ENCODE data around the gene NCAPG2. TPM values are rescaled to one million over a fixed set of nuclear protein-coding genes. Genes with fewer than 3 reads are reported as not detected.

Gene NCAPG2
- polyA plus RNA-seq, 1 donor from 2014 or later = 8.3 TPM

DNA sequence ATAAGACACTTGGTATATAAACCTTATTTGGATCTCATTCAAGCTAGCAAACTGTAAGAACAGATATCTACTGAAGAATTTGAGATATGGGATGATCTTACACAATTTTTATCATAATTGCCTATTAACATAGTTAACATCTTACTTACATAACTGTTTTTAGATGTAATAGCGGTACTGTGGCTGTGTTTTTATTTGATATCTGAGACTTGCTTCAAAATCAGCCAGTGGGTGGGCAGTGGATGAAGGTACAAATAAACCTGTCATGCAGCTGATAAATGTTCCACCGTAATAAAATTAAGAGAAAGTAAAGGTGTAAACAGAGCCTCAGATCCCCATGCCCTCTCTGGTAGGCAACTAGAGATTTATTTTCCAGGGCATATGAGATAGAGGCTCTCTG, 88.6 kb downstream of the NCAPG2 start:
- no peaks in the 10 kb centered on the region for H3K79me2 ChIP-seq (replicated peaks; ENCODE audit: insufficient read depth, low read length)
- no peaks in the 10 kb centered on the region for H3K36me3 ChIP-seq (ENCODE audit: insufficient read depth, low read length)
- no peaks in the 10 kb centered on the region for H3K9me2 ChIP-seq (ENCODE audit: insufficient read depth, low read length)
- H3K4me3 ChIP-seq (ENCODE audit: low read length) = no peak overlapping the region
- no peaks in the 10 kb centered on the region for H3K27me3 ChIP-seq (ENCODE audit: insufficient read depth, low read depth, low read length)
- H3K27ac ChIP-seq (ENCODE audit: low read length) = no peak overlapping the region
- H2AFZ ChIP-seq (ENCODE audit: low read depth, low read length) = no peak overlapping the region
- no peak overlapping the region for H3K4me2 ChIP-seq (ENCODE audit: low read length)
- H3K9me3 ChIP-seq (ENCODE audit: low read length) = no peaks in the 10 kb centered on the region
- TF ChIP-seq POLR2AphosphoS5 (IDR thresholded peaks at IDR 0.05) (no peak), MXI1 (conservative IDR thresholded peaks at IDR 0.05; ENCODE audit: poor library complexity, severe bottlenecking) (no peak), SMC3 (conservative IDR thresholded peaks at IDR 0.05; ENCODE audit: poor library complexity) (no peak), EP300 (conservative IDR thresholded peaks at IDR 0.05; ENCODE audit: poor library complexity, severe bottlenecking) (no peak), TAF1 (IDR thresholded peaks at IDR 0.05; ENCODE audit: low read depth) (no peak), CTCF (IDR thresholded peaks at IDR 0.05; ENCODE audit: poor library complexity, severe bottlenecking) (no peak)
- H3F3A ChIP-seq (ENCODE audit: insufficient read depth, low read length, poor library complexity, severe bottlenecking) = no peaks in the 10 kb centered on the region
- no peaks in the 10 kb centered on the region for H4K20me1 ChIP-seq (ENCODE audit: insufficient read depth)
- H3K9ac ChIP-seq (ENCODE audit: low read length) = no peak overlapping the region

DNA sequence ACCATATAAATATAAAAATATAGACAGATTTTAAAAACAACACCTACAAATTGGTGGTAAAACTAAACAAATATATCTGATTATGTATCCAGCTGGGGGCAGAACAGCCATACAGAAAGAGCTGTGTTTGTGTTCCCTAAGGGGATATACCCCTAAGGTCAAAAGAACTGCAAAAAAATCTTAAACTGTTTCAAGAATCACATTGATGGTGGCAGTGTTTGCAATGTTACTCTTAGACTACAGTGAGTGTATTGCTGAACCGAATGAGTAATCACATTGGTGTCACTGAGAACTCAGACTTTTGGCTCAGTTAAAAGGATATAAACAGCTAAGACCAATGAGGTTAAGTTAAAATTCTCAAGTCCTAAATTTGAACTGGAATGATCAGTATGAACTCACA, 89.9 kb downstream of the NCAPG2 start:
- H3K27me3 ChIP-seq (ENCODE audit: insufficient read depth, low read depth, low read length) = no peaks in the 10 kb centered on the region
- H3K9me3 ChIP-seq (ENCODE audit: low read length) = no peaks in the 10 kb centered on the region
- no peaks in the 10 kb centered on the region for H3K36me3 ChIP-seq (ENCODE audit: insufficient read depth, low read length)
- no peak overlapping the region for H3K27ac ChIP-seq (ENCODE audit: low read length)
- H3K9ac ChIP-seq (ENCODE audit: low read length) = no peak overlapping the region
- no peak overlapping the region for H2AFZ ChIP-seq (ENCODE audit: low read depth, low read length)
- H3K79me2 ChIP-seq (replicated peaks; ENCODE audit: insufficient read depth, low read length) = no peaks in the 10 kb centered on the region
- no peaks in the 10 kb centered on the region for H3F3A ChIP-seq (ENCODE audit: insufficient read depth, low read length, poor library complexity, severe bottlenecking)
- no peak for TF ChIP-seq REST (IDR thresholded peaks at IDR 0.05; ENCODE audit: borderline replicate concordance)
- TF ChIP-seq POLR2AphosphoS5 (IDR thresholded peaks at IDR 0.05) = no peak
- no peak for TF ChIP-seq SMC3 (conservative IDR thresholded peaks at IDR 0.05; ENCODE audit: poor library complexity)
- no peak for TF ChIP-seq CTCF (IDR thresholded peaks at IDR 0.05; ENCODE audit: poor library complexity, severe bottlenecking)
- no peak for TF ChIP-seq EZH2 (IDR thresholded peaks at IDR 0.05; ENCODE audit: borderline replicate concordance, insufficient read depth, low read length, poor library complexity, severe bottlenecking)
- TF ChIP-seq RAD21 (conservative IDR thresholded peaks at IDR 0.05) = no peak
- no peak for TF ChIP-seq MXI1 (conservative IDR thresholded peaks at IDR 0.05; ENCODE audit: poor library complexity, severe bottlenecking)
- no peak for TF ChIP-seq EP300 (conservative IDR thresholded peaks at IDR 0.05; ENCODE audit: poor library complexity, severe bottlenecking)
- TF ChIP-seq TAF1 (IDR thresholded peaks at IDR 0.05; ENCODE audit: low read depth) = no peak
- no peak overlapping the region for H3K4me2 ChIP-seq (ENCODE audit: low read length)
- H4K20me1 ChIP-seq (ENCODE audit: insufficient read depth) = no peaks in the 10 kb centered on the region
- no peak overlapping the region for H3K4me3 ChIP-seq (ENCODE audit: low read length)
- no peaks in the 10 kb centered on the region for H3K9me2 ChIP-seq (ENCODE audit: insufficient read depth, low read length)
